GM12874 (cell line): Measurements from ENCODE around the gene CCDC180.

ENCODE experiments used
- TF ChIP-seq, protein P1 (sequence below): IDR thresholded peaks from 2 replicates; pipeline ENCODE4 v1.5.1; 2011; ENCODE audit warnings: low read depth, mild to moderate bottlenecking, control low read depth, low read length, moderate library complexity; ENCODE audit not compliant: insufficient read depth

Gene CCDC180

GRCh38 chr9:97284798-97285197 is 22.7 kb upstream of the CCDC180 start:
- TF ChIP-seq, protein P1, sequence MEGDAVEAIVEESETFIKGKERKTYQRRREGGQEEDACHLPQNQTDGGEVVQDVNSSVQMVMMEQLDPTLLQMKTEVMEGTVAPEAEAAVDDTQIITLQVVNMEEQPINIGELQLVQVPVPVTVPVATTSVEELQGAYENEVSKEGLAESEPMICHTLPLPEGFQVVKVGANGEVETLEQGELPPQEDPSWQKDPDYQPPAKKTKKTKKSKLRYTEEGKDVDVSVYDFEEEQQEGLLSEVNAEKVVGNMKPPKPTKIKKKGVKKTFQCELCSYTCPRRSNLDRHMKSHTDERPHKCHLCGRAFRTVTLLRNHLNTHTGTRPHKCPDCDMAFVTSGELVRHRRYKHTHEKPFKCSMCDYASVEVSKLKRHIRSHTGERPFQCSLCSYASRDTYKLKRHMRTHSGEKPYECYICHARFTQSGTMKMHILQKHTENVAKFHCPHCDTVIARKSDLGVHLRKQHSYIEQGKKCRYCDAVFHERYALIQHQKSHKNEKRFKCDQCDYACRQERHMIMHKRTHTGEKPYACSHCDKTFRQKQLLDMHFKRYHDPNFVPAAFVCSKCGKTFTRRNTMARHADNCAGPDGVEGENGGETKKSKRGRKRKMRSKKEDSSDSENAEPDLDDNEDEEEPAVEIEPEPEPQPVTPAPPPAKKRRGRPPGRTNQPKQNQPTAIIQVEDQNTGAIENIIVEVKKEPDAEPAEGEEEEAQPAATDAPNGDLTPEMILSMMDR, result no peak

DNA sequence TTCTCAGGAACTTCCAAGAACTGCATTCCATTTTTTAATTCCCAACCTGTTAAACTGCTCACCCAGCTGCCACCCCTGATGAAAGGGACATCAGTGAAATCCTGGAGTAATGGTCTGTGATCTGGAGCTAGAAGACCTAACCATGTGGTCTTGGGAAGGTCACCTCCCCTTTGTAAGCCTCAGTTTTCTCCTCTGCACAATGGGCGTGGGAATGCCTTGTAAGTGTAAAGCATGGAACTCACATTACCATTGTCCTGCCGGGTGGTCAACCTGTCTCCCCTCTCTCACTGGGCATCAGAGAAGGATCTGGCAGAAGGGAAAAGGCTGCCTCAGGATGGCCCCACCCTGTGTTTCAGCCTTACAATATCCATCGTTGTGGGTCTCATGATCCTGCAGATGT is 15.3 kb upstream of the CCDC180 start:
- TF ChIP-seq, protein P1, result no peak

DNA sequence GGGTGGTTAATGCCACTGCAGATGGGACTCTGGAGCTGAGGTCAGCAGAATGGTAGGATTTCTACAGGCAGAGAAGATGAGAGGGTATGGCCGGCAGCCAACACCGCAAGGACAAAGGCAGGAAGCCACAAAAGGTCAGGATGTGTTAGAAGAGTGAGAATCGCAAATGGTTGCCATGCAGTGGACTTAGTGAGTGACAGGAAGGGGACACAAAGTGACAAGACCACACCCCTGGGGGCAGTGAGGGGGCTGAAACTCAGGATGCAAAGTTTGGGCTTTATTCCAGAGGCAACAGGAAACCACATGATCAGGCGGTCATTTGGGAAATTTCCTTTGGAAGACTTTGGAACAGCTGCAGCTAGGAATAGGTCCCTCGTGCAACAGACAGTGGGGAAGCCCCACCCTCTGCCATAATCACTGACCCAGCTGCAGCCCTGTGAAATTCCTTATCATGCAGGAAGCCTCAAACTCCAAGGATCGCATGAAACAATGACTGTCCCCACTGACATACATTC is 14.2 kb upstream of the CCDC180 start:
- TF ChIP-seq, protein P1, result no peak

- TF ChIP-seq, protein P1, result no peak
Measured at GRCh38 chr9:97293818-97294217, 13.6 kb upstream of the CCDC180 start.

DNA sequence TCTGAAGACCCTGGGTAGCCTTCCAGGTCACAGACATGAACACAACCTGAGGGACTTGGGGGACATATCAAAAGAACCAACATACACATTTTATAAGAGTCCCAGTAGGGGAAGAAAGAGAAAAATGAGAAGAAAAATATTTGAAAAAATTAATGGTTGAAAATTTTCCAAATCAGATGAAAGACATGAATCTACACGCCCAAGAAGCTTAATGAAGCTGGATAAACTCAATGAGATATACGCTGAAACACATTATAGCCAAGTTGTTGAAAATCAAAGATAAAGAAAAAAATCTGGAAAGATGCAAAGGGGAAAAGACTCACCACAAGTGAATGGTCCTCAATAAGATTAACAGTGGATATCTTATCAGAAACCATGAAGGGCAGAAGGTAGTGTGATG is 9.6 kb upstream of the CCDC180 start:
- TF ChIP-seq, protein P1, result no peak

GRCh38 chr9:97299809-97300414 is 7.5 kb upstream of the CCDC180 start:
- TF ChIP-seq, protein P1, result no peak

- TF ChIP-seq, protein P1, result no peak
Measured at GRCh38 chr9:97300586-97300985, 6.9 kb upstream of the CCDC180 start.

GRCh38 chr9:97301974-97302373 is 5.5 kb upstream of the CCDC180 start:
- TF ChIP-seq, protein P1, result no peak
